Left lobe of liver (tissue), 2 donors: Measurements from ENCODE around the gene TRHDE. TPM values are rescaled to one million over a fixed set of nuclear protein-coding genes. Genes with fewer than 3 reads are reported as not detected.

Experiments
- ATAC-seq: fragments of 200-7000 bp; cut with Tn5 transposase; one replicate; pipeline ENCODE4 v1.9.1; 2020; ENCODE audit warnings: mild to moderate bottlenecking, moderate library complexity
- DNase-seq: peaks from one replicate; pipeline ENCODE4 v3.0.0-alpha.2; 2020; ENCODE audit warnings: low spot score
- total RNA-seq: library from RNA; stranded (reverse); gene quantifications from one replicate; pipeline ENCODE4 v1.2.1, GENCODE V29; 2021
- donor health status: DM: no; HTN: no; CAD: no; lungs with moderate emphysema.
- donor health status: DM: no; HTN: yes; CAD: no.

The TRHDE gene
- total RNA-seq, 1 donor from 2014 or later = 1.2 TPM

DNA sequence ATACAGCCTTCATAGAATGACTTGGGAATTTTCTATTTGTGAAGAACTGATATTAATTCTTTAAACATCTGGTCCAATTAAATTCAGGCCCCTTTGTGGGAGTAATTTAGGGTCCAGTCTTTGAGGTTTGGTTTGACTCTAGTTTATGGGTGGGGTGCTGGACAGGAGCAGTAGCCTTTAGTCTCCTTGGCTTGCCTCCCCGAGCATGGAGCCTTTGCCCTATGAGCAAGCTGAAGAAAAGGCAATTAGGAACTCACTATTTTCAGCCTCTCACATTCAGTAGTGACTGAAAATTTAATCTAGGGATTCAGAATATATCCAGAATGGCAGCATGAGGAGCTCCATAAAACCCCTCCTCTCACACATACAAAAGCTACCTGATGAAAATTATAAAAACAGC is 161.1 kb downstream of the TRHDE start:
- ATAC-seq = no peak

DNA sequence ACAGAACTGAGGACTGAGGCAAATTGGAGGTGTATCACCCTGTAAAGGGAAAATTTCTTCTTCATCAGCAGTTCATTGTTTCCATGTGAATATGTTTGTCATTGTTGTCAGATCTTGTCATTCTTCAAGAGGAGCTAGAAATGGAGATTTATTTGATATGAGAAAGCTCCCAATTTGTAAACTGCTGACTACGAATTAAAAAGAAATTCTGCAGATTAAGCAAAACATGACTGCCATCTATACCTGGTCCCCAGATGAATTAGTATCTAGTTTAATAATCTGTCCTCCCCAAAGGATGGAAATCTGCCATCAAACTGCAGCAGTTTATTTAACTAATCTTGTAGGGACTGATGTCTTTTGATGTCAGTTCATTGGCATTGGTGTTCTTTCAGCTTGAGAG is 162.8 kb downstream of the TRHDE start:
- DNase-seq (no peak), ATAC-seq (no peak)

More for the DNA sequence above, 161.1 kb downstream of the TRHDE start:
- DNase-seq = no peak

DNA sequence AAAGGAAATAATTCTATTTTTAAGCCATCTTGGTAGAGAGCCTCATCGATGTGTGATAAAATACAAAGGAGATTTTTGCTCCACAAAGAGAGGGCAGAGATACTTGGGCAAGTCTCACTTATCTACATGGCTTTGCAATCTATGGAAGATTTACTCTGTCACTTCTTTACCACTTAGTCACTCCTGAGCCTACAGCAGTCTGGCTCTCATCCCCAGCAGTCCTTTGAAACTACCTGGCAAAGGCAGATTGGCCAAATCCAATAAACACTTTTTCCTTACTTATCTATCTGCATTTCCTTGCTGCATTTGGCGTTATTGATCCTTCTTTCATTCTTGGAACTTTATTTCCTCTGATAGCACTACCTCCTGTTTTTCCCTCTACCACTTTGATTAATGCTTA is 170.0 kb downstream of the TRHDE start:
- no peak for DNase-seq
- ATAC-seq = no peak

DNA sequence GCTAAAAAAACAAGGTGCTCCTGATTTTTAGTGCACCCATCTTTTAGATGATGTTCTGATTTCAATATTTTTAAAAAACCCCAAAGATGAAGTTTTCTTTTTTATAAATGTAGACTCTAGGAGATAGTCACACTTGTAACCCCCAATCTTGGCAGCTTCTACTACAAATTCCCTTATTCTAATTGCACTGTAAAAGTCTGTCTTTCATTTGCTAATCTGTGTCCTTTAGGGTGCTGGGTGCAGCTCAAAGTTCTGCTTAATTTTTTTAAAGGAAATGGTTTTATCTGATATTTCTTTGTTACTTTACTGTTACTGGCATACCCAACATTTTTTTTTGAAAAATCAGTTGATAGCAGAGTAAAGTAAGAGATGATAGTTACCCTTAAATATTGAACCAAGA is 172.0 kb downstream of the TRHDE start:
- no peak for DNase-seq
- no peak for ATAC-seq

DNA sequence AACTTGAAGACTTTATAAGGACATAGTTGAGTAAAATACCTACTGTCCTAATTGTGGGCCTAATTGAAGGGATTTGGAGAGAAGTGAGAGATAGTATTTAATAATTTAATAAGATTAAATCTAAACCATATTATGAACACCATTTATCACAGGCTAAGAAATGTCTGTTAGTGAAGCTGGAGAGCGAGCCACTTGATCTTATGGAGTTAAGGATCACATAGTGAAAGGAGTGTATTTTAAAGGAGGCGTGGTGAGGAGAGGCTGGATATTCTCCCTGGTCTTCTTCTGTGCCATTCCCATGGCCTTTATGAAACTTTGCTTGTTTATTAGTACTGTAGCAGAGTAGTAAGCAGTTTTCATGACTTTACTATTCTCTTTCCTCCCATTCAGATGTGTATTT is 172.4 kb downstream of the TRHDE start:
- no peak for DNase-seq
- no peak for ATAC-seq

DNA sequence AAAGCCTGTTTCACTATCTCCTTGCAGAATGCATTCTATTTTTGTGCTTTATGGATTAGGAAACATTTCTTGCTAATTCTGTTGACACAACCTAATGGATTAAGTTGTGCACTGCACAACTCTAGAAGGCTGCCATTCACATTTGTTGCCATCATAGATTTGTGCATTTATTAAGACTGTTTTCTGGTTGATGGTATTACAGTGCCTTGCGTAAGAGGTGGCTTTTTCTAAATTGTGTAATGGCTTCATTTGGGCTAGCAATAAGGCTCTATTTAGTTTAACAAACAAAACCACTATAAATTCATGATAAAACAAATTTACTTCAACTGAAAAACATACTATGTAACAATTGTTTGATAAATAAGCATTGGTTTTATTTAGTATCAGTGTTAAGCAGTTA is 175.9 kb downstream of the TRHDE start:
- DNase-seq (no peak), ATAC-seq (peak; percentile 47)

DNA sequence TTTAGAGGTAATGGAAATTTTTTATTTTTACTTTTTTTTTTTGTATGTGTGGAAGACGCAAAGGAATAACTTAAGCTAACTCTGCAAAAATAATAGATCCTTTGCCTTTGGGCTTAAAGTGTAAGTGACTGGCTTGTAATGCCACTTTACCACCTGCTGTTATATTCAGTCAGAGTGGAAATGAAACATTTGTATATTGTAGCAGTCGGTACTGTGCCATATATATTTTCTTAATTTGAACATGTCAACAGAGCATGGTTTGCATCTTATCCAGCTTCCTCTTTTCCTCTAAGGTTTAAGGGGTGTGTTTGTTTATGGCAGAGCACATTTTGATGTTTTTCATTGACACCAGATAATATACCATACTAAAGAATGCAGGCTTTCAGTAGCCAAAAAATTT is 176.6 kb downstream of the TRHDE start:
- ATAC-seq (no peak), DNase-seq (no peak)

DNA sequence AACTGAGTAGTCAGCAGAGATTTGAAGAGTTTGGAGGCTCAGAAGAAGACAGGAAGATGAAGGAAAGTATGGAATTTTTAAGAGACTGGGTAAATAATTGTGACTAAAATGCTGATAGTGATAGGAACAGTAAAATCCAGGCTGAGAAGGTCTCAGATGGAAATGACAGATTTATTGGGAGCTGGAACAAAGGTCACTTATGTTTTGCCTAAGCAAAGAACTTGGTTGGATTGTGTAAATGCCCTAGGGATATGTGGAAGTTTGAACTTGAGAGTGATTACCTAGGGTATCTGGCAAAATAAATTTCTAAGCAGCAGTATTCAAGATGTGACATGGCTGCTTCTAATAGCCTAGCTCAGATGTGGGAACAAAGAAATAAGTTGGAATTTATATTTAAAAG is 180.9 kb downstream of the TRHDE start:
- DNase-seq (no peak), ATAC-seq (peak; percentile 79)

DNA sequence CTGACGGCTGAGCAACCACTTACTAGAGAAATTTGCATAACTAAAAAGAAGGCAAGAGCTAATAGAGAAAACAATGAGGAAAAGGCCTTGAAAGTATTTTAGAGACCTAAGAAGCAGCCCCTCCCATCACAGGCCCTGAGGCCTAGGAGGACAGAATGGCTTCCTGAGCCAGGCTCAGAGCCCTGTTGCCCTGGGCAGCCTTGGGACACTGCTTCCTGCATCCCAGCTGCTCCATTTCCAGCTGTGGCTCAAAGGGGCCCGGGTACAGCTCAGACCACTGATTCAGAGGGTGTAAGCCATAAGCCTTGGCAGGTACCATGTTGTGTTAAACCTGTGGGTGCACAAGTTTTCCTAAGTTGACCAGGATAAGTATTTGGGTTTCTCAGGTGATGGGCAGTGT is 181.4 kb downstream of the TRHDE start:
- DNase-seq (no peak), ATAC-seq (no peak)

DNA sequence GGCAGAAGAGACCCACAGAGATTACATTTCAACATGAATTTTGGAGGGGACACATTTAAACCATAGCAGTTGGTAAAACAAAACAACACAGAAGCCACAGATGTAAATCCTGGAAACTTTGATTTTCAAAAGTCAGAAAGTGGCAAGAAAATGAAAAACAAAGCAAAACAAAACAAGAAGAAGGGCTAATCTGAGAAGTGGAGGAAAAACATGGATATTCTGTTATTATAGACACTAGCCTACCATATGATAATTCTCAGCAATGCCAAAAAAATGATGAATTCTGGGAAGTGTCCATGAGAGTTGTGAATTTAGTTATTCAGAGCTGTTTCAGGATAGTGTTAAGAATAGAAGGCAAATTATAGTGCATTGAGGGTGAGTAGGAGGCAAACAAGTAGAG is 192.3 kb downstream of the TRHDE start:
- ATAC-seq = no peak
- no peak for DNase-seq

DNA sequence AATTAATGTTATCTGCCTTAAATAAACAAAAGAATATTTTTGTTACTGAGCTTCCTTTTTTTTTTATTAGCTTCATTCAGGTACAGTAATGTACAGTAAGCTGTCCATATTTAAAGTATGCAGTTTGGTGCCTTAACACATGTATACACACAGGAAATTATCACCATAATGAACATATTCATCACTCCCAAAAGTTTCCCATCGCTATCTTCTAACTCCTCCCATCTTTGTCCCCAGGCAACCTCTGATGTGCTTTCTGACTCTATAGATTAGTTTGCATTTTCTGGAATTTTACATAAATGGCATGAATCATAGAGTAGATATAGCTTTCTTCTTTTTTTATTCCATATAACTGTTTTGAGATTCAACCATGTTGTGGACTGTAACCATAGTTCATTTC is 193.0 kb downstream of the TRHDE start:
- DNase-seq = no peak
- no peak for ATAC-seq

DNA sequence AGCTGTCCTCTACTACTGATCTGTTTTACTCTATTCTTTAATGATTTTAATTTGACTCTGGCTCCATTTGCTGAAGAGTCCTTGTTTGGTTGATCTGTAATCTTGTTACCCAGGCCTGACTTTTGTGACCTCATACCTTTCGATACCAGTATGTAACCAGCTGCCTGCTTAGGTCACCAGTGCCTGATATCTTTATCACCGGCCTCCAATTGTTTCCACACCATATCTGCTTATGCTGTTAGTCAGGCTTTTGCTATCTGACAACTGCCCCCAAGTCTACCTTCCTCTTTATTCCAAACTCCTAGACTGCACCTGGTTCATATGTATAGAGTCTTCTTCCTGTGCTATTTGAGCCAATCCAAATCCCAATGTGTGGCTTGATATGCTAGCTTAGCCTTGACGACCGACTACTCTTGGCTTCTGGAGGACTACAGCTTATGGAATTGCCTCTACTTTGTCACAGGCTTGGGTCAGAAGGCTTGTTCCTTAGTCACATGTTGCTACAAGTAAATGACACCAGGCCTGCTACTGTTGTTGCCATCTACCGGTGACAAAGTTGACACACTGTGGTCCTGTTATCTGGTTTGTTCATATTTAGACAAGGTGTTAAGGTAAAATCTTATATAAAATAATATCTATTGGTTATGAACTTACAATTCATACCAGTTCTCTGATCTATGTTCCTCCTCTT is 193.9 kb downstream of the TRHDE start:
- no peak for DNase-seq
- no peak for ATAC-seq

DNA sequence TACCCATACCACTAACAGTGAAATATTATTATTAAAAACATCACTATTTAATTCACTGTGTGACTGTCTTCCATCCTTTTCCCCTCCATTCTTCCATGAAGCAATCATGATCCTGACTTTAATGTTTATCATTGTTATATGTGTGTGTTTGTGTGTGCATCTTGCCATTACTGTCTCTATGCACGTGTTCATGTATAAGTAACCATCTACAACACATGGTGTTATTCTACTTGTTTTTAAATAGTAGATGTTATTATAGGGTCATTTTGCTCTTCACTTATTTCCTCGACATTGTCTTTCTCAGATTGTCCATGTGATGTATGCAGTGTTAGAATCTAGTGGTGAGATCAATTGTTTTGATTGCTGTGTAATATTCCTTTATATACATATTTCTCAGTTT is 195.8 kb downstream of the TRHDE start:
- ATAC-seq = no peak
- no peak for DNase-seq

DNA sequence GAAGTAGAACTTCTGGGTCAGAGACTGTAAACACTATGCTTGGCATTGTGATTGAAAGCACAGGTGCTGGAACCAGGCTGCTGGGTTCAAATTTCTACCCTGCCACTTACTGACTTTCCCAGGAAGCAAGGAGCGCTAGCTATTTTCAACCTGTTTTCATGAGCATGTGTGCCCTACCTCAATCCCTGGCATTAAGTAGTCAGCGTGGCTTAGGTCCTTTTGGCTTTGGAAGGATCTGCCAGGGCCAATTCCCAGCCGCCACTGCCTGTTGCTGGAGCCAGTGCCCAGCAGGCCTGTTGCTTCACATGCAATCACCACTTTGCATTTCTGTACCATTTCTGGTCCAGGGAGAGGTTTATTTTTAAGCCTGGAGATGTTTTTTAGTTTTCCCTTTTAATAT is 196.3 kb downstream of the TRHDE start:
- ATAC-seq (no peak), DNase-seq (no peak)

DNA sequence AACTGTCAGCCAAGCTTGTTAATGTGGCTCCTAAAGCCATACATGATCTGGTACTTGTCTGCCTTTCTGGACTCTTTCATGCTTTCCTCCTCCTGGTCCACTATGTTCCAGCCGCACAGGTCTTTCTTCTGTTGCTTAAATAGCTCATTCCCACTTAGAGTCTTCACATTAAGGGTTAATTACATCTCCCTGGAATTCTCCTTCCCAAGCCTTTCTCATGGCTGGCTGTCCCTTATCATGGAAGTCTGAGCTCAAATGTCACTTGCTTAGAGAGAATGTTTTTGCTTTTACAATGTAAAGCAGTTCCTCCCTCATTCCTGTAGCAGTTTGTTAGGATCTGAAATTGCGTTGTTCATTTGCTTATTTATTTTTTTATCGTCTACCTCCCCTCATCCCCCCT is 199.6 kb downstream of the TRHDE start:
- DNase-seq = no peak
- ATAC-seq = no peak

DNA sequence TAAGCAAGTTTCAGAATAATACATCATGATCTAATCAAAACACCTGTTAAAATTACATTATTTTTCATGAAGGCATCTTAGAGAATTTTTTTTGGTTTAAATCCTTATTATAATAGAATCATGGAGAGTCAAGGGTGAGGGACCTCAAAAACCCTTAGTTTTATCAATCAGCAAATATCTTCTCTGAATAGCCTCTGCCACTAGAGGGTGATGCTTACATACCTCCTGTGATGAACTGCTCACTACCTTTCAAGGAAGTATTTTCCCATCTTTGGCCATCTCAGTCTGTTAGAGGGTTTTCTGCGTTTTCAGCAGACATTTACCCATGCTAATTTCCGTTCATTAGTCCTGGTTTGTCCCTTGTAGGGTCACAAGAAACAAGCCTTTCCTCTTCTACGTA is 200.2 kb downstream of the TRHDE start:
- no peak for ATAC-seq
- DNase-seq = no peak

DNA sequence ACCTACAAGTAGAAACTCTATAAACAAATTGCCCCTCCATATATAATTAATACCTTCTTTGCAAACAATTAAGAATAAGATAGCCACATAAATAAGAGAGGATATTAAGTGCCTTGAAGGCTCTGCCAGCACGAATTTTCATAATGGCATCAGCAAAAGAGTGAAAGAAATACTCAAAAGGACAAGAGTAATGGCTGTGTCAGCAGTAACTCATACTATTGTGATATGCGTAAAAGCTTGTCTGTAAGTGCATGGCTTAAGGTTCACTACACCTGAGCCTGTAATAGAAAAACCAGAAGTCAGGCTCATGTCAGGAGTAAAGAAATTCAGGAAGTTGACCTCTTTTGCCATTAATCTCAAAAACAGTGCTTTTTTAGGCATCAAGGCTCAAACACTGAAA is 204.1 kb downstream of the TRHDE start:
- DNase-seq = no peak
- ATAC-seq = no peak

DNA sequence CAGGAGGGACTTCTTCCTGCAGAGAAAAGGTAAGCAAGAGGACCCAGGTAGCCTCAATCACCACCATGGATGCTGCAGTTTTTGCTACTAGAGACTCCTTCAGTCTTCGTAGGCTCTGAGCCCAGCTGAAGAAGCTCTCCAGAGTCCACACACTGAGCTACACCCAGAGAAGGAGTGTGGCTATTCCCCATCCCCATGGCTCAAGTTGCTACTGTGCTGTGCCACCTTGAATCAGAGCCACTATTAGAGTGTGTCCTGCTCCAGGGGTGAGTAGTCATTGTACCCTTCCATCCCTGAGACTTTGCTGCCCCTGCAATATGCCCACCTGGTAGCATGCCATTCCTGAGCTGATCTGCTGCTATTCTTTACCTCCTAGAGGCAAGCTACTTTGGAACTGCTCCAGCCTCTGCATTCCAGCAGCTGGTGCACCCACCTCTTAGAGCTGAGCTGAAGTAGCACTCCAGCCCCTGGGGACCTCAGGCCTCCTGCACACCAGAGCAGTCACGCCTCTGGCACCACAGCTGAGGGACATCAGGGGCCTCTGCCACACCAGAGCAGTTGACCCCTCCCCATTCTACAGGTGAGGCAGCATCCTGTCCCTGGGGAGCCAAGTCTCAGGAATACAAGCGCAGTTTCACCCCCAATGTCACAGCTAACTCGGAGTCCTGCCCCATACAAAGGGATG is 213.0 kb downstream of the TRHDE start:
- no peak for DNase-seq
- no peak for ATAC-seq

DNA sequence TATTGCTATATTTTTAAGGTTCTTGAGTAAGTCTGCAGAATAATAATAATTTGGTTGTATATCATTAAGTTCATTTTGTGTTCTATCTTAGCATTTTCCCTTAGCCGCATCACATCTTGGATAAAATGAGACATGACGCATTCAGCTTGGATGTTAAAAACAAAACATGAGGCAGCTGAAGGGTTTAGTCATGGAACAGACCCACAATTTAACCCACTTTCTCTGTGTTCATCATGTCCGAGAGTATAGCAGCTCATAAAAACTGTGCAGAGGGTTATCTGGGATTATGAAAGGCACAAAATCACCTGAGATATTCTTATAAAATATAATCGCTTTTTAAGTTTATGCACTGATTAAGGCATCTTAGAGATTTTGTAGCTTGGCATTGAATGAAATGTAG is 219.3 kb downstream of the TRHDE start:
- ATAC-seq (no peak), DNase-seq (no peak)

DNA sequence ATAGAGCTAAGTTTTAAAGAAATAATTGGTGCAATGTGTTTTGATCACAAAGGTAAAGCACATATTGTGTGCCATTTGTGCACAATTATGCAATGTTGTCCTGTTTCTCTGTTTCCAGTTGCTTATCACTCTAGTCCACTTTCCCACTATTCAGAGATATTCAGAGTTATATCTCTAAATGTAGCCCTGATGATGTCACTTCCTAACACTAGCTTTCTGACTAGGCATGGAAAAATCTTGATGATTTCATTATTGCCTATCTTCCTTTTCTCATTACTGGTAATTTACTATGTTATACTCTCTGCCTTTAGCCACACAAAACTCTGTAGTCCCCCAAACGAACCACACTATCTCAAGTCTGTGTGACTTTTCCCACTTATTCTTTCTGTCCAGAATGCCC is 221.2 kb downstream of the TRHDE start:
- DNase-seq (no peak), ATAC-seq (no peak)

DNA sequence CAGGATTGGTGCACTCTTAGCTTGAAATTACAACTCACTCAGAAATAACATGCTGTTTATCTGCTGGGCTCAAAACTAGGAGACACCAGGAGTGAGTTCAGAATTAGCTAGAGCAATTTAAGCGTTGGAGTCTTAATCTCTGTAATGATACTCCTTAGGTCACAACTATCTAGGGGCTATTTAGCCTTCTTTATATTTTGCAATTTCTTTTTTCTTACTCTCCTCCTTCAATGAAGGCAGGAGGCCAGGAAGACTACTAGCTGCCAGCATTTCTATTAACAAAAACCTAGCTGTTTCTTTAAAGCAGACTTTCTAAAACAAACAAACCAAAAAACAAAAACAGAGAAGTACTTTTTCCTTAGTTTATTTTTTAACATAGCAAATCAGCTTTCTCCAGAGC is 226.2 kb downstream of the TRHDE start:
- DNase-seq (no peak), ATAC-seq (no peak)

DNA sequence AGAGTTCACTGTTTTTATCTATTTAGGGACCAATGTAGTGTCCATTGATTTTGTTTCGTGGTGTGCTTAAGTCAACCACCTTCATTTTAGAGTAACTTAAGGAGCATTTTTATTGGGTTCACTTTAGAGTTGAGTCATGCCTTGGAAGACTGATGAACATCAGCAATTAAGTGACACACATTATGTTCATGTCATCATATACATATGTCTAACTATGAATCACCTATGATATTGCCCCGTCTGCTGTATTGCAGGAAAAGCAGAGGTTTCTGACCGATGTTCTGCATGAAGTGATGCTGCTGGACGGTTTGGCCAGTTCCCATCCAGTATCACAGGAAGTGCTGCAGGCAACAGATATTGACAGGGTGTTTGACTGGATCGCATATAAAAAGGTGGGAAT is 227.1 kb downstream of the TRHDE start:
- ATAC-seq (no peak), DNase-seq (no peak)

DNA sequence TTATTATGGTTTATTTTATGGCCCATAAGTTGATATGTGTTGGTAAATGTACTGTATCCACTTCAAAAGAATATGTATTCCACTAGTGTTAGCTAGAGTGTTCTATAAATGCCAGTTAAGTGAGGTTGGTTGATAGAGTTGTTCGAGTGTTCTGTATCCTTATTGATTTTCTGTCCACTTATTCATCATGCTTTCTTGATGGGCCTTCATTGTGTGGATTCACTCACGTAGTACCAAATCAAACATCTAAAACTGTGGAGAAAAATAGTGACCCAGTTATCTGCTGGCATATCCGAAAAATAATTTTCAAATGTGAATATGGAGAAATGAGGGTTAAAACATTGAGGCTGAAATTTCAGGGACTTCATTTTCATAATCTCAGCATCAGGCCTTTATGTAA is 230.4 kb downstream of the TRHDE start:
- no peak for ATAC-seq
- DNase-seq = no peak
